ENCODE results near the gene SMIM9. TPM values are rescaled to one million over a fixed set of nuclear protein-coding genes. Genes with fewer than 3 reads are reported as not detected.
A peak's percentile ranks its signal among the peaks of the same experiment; 100 is the strongest.

SMIM9 gene
- polyA plus RNA-seq, 1 experiment: not detected

GRCh38 chrX:154813801-154814200, 20.7 kb downstream of the SMIM9 start:
- no peaks in the 10 kb centered on the region for H3K27me3 ChIP-seq (ENCODE audit: control insufficient read depth, insufficient read depth, low read length)
- TF ChIP-seq, protein P1, sequence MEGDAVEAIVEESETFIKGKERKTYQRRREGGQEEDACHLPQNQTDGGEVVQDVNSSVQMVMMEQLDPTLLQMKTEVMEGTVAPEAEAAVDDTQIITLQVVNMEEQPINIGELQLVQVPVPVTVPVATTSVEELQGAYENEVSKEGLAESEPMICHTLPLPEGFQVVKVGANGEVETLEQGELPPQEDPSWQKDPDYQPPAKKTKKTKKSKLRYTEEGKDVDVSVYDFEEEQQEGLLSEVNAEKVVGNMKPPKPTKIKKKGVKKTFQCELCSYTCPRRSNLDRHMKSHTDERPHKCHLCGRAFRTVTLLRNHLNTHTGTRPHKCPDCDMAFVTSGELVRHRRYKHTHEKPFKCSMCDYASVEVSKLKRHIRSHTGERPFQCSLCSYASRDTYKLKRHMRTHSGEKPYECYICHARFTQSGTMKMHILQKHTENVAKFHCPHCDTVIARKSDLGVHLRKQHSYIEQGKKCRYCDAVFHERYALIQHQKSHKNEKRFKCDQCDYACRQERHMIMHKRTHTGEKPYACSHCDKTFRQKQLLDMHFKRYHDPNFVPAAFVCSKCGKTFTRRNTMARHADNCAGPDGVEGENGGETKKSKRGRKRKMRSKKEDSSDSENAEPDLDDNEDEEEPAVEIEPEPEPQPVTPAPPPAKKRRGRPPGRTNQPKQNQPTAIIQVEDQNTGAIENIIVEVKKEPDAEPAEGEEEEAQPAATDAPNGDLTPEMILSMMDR (IDR thresholded peaks at IDR 0.05; ENCODE audit: insufficient read depth, low read depth, low read length): no peak
- ChIA-PET POLR2A (no interaction called here), CTCF (no interaction called here)
- DNase-seq (ENCODE audit: low read depth): no peak
- H3K4me3 ChIP-seq (ENCODE audit: low read depth, low read length): no peak overlapping the region
- no peaks in the 10 kb centered on the region for H3K36me3 ChIP-seq (ENCODE audit: control insufficient read depth, insufficient read depth, low read length)

DNA sequence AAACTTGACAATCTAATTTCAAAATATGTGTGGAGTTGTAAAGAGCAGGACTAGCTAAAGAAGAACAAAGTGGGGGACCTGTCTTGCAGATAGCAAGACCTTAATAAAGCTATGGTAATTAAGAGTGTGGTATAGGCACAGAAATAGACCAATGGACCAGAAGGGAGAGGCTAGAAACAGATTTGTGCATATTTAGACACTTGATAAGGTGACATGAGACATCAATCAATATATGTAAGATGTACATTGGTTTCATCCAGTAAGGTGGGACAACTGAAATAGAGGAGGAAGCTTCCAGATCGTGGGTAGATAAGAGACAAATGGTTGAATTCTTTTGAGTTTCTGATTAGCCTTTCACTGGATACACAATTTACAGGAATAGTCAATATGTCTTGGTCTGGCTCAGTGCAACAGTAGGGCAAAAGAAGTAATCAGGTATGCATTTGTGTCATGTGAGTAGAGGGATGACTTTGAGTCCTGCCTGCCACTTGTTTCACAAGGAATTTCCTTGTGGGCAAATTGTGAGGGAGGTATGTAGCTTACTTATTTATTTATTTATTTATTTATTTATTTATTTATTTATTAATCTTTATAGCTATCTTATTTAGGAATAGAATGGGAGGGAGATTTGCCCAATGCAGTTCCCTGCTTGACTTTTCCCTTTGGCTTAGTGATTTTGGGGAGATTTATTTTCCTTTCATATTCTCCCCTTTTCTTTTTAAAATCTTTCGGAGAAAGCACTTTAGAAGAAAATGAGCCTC, 21.9 kb downstream of the SMIM9 start:
- ChIA-PET POLR2A (no interaction called here), CTCF (no interaction called here)
- TF ChIP-seq, protein P1 (IDR thresholded peaks at IDR 0.05; ENCODE audit: insufficient read depth, low read depth, low read length): no peak
- Histone ChIP-seq H3K27me3 (ENCODE audit: control insufficient read depth, insufficient read depth, low read length) (no peaks in the 10 kb centered on the region; the same call in 1 of the 2 replicates), H3K36me3 (ENCODE audit: control insufficient read depth, insufficient read depth, low read length) (no peaks in the 10 kb centered on the region), H3K4me3 (ENCODE audit: low read depth, low read length) (no peak overlapping the region)
- no peak for DNase-seq (ENCODE audit: low read depth)

DNA sequence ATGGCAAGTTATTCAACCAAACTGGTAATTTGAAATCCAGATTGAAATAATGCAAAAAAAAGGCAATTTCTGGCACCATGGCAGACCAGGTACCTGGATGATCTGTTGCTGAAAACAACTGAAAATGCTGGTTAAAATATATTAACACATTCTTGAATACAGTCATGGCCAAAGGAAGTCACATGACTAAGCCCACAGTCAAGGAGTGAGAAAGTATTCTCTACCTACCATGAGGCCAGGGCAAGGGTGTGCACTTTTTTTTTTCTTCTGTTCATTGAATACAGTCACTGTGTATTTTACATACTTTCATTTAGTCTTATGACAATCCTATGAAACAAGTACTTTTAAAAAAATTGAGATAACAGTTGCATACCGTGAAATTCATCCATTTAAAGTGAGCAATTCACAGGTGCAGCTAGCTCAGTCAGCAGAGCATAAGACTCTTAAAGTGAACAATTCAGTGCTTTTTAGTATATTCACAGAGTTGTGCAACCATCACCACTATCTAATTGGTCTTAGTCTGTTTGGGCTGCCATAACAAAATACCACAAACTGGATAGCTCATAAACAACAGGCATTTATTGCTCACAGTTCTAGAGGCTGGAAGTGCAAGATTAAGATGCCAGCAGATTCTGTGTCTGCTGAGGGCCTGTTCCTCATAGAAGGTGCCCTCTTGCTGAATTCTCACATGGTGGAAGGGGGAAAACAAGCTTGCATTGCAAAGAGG, 24.4 kb downstream of the SMIM9 start:
- no peaks in the 10 kb centered on the region; the same call in 1 of the 2 replicates for H3K27me3 ChIP-seq (ENCODE audit: control insufficient read depth, insufficient read depth, low read length)
- no peak overlapping the region for H3K4me3 ChIP-seq (ENCODE audit: low read depth, low read length)
- no peaks in the 10 kb centered on the region for H3K36me3 ChIP-seq (ENCODE audit: control insufficient read depth, insufficient read depth, low read length)
- ChIA-PET CTCF (no interaction called here), POLR2A (no interaction called here)
- no peak for DNase-seq (ENCODE audit: low read depth)
- TF ChIP-seq, protein P1 (IDR thresholded peaks at IDR 0.05; ENCODE audit: insufficient read depth, low read depth, low read length): no peak

DNA sequence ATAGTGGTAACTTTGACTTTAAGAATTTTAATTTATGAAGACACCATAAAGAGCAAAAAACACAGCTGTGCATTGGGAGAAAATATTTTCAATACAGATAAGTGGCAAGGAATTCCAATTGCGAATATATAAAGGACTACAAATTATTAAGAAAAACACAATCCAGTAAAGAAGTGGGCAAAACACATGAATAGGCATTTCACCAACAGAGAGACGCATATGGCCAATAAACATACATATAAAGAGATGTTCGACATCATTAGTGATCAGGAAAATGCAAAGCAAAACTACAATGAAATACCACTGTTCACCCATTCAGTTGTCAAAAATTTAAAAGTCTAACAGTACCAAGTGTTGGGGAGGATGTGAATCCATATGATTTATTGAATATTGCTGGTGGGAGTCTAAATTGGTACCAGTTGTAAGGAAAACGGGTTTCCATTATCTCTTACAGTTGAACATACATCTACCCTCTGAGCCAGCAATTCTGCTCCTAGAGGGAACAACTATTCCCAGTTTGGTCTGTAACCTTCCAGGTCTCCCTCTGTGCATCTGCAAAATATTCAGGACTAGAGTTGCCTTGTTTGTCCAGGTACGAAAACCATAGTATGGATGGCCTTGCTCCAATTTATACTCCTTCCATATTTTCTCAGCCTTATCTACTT, 27.5 kb downstream of the SMIM9 start:
- TF ChIP-seq, protein P1 (IDR thresholded peaks at IDR 0.05; ENCODE audit: insufficient read depth, low read depth, low read length): no peak
- Histone ChIP-seq H3K27me3 (ENCODE audit: control insufficient read depth, insufficient read depth, low read length) (no peaks in the 10 kb centered on the region; the same call in 1 of the 2 replicates), H3K4me3 (ENCODE audit: low read depth, low read length) (no peak overlapping the region), H3K36me3 (ENCODE audit: control insufficient read depth, insufficient read depth, low read length) (no peaks in the 10 kb centered on the region; the same call in 1 of the 2 replicates)
- no peak for DNase-seq (ENCODE audit: low read depth)
- POLR2A ChIA-PET: no interaction called here
- CTCF ChIA-PET: interaction anchor here (0.6 kb wide), 1 partner anchor 72 kb away, joined by 4 read pairs; no protein-coding TSS in a partner anchor

DNA sequence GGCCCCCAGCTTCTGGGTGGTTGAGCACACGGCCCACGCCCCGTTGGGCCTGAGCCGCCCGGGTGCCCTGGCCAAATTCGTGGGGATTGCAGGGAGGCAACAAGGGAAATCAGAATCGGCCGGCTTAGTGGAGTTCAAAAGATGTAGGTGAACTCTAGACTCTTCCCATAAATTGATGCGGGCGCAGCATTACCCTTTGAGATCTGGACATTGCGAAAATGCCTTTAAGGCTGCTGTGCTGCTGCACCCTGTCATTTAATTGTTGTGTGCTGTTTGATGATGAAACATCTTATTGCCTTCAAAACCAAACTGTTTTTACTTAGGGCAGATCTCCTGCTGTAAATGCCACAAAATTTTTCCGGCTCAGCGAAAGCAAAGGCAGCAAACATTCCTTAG, 28.8 kb downstream of the SMIM9 start:
- Histone ChIP-seq H3K36me3 (ENCODE audit: control insufficient read depth, insufficient read depth, low read length) (no peaks in the 10 kb centered on the region; the same call in 1 of the 2 replicates), H3K4me3 (ENCODE audit: low read depth, low read length) (peak overlapping the region; percentile 67), H3K27me3 (ENCODE audit: control insufficient read depth, insufficient read depth, low read length) (no peaks in the 10 kb centered on the region; the same call in 1 of the 2 replicates)
- ChIA-PET POLR2A (no interaction called here), CTCF (no interaction called here)
- DNase-seq (ENCODE audit: low read depth): no peak
- TF ChIP-seq, protein P1 (IDR thresholded peaks at IDR 0.05; ENCODE audit: insufficient read depth, low read depth, low read length): no peak
